CD4-positive, alpha-beta T cell treated with Interleukin-12 subunit alpha and Interleukin-12 subunit beta, for 1 hour (primary cell): Measurements from ENCODE around the gene SLC1A2.

Source experiments
- DNase-seq: peaks from one replicate; pipeline ENCODE4 v3.0.0-alpha.2; 2020

Gene SLC1A2

GRCh38 chr11:35214226-35214770, 205.1 kb downstream of the SLC1A2 start:
- DNase-seq: no peak

GRCh38 chr11:35211952-35212351, 207.4 kb downstream of the SLC1A2 start:
- DNase-seq: no peak

- no peak for DNase-seq
Measured at GRCh38 chr11:35210876-35211546, 208.3 kb downstream of the SLC1A2 start.

GRCh38 chr11:35208795-35209194, 210.6 kb downstream of the SLC1A2 start:
- DNase-seq: no peak

- no peak for DNase-seq
Measured at GRCh38 chr11:35207471-35208403, 211.6 kb downstream of the SLC1A2 start.

GRCh38 chr11:35206616-35207015, 212.7 kb downstream of the SLC1A2 start:
- no peak for DNase-seq

- DNase-seq: no peak
Measured at GRCh38 chr11:35204614-35205013, 214.7 kb downstream of the SLC1A2 start.
